Kidney epithelial cell (primary cell): Measurements from ENCODE around the gene HP1BP3. TPM values are rescaled to one million over a fixed set of nuclear protein-coding genes. Genes with fewer than 3 reads are reported as not detected.

ENCODE experiments used
- DNase-seq: peaks from one replicate; pipeline ENCODE4 v3.0.0-alpha.2; 2010; ENCODE audit warnings: low read depth
- H3K27me3 ChIP-seq: 2 replicates; pipeline ENCODE4 v1.6.0; 2011; ENCODE audit warnings: low read length; ENCODE audit not compliant: control insufficient read depth, insufficient read depth
- H3K36me3 ChIP-seq: 2 replicates; pipeline ENCODE4 v1.5.1; 2011; ENCODE audit warnings: low read length; ENCODE audit not compliant: control insufficient read depth, insufficient read depth
- H3K4me3 ChIP-seq: 2 replicates; pipeline ENCODE4 v1.5.1; 2011; ENCODE audit warnings: low read depth, mild to moderate bottlenecking, control low read depth, low read length
- CTCF ChIP-seq: IDR thresholded peaks from 2 replicates; pipeline ENCODE4 v1.5.1; 2011; ENCODE audit warnings: mild to moderate bottlenecking, moderate library complexity, low read length, control low read depth, inconsistent platforms; ENCODE audit not compliant: insufficient read depth, poor library complexity, severe bottlenecking
- total RNA-seq: library from RNA; depleted of rRNA; stranded (reverse); fragments of >200 nt; gene quantifications from 2 replicates; pipeline ENCODE4 v1.2.3, GENCODE V29; 2015

HP1BP3 gene
- total RNA-seq, 1 donor from 2014 or later: 122 TPM

- Histone ChIP-seq H3K36me3 (no peaks in the 10 kb centered on the region), H3K27me3 (no peaks in the 10 kb centered on the region), H3K4me3 (no peak overlapping the region)
- DNase-seq: no peak
- TF ChIP-seq CTCF: no peak
Measured at GRCh38 chr1:20712215-20712577, 74.9 kb downstream of the HP1BP3 start.

DNA sequence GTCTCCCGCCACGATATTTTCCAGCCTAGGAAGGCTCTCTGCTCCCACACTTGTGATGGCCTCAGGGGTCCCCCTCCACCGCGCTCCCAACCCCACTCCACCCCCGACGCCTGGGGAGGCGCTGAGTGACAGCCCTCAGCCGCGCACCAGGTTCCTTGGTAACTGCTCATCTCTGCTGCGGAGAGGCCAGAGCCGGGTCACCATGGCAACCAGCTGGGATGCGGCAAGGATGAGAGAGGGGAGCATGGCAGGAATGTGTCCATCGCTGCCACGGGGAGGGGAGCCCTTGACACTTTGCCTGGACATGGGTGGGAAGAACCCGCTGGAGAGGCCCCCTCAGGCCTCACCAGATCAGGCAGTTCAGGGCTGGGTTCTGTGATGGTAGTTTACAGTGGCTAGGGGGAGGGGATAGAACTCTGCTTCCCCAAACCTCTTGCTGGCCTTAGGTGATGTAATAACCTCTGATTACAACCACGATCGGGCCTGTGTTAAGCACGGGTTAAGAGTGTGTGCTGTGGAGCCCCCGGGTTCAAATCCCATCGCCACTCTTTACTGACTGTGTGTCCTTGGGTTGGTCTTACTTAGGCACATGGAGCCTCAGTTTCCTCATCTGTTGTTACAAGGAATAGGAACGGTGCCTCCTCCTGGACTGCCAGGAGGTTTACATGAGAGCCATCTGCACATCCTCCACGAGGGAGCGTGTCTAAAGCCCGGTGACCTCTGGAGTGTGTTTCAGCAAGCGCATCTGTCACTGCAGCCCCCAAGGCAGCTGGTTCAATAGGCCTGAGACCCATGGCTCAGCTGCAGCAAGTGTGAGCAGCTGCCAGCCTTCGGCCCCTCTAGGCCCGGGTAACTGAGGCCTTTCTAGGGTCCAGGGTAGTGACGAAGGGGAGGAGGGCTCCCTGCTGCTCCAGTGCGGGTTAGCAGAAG, 75.6 kb downstream of the HP1BP3 start:
- no peak for DNase-seq
- Histone ChIP-seq H3K4me3 (no peak overlapping the region), H3K36me3 (no peaks in the 10 kb centered on the region), H3K27me3 (no peaks in the 10 kb centered on the region)
- no peak for TF ChIP-seq CTCF

DNA sequence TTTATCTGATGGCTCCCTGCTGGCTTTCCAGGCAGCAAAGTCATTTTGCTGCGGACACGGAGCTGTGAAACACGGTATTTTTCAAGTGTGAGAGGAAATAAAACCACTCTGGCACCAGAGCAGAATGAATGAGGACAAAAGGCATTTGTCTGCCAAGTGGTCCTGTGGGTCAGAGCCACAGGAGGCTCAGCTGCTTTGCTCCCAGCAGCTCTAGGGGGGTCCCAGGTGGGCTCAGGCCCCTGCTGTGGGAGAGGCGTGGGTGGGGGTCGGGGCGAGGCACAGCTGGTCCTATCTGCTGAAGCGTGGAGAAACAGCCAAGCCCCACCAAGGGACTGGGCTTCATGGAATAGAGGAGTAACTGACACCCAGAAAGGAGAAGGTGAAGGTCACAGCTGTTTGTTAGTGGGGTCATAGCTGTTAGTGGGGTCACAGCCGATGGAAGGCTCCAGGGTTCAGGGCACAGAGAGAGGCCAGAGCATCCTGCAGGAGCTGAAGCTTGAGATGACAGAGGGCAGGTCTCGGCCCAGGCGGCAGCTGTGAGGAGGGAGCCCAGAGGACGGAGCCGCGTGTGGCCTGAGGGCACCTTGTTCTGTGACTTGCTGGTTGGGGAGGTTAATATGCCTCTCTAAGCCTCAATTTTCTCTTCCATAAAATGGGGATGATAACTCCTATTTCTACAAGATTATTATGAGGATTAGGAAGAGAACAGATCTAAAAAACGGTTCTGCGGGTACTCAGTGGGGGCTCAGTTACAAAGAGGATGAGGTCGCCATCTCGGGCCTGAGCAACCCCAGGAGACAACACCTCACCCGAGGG, 76.4 kb downstream of the HP1BP3 start:
- H3K36me3 ChIP-seq: no peaks in the 10 kb centered on the region
- DNase-seq: no peak
- no peak for TF ChIP-seq CTCF
- no peaks in the 10 kb centered on the region for H3K27me3 ChIP-seq
- no peak overlapping the region for H3K4me3 ChIP-seq

GRCh38 chr1:20709868-20710267, 77.2 kb downstream of the HP1BP3 start:
- TF ChIP-seq CTCF: no peak
- Histone ChIP-seq H3K27me3 (no peaks in the 10 kb centered on the region), H3K36me3 (no peaks in the 10 kb centered on the region), H3K4me3 (no peak overlapping the region)
- no peak for DNase-seq

GRCh38 chr1:20708891-20709290, 78.2 kb downstream of the HP1BP3 start:
- Histone ChIP-seq H3K4me3 (no peak overlapping the region), H3K36me3 (no peaks in the 10 kb centered on the region), H3K27me3 (no peaks in the 10 kb centered on the region)
- no peak for TF ChIP-seq CTCF
- DNase-seq: no peak
